ENCODE measurements around the gene PEAK1.

The PEAK1 gene

DNA sequence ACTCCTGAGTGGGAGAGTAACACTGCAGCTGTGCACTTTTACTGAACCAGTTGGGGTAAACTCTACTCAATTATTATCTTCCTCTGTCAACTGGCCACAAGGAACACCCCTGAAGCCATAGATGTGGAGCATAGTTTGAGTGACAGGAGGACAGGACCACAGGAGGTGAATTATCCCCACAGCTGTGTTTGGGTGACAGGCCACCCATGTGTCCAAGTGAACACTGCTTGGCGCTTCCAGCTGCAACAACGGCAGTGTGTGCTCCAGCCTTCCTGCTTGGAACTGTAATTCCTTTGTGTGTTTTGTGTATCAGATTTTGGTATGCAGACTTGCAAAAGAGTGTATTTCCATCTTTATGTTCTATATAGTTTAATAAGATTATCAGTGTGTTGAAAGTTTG lies 328.8 kb downstream of the PEAK1 start:
- no peak overlapping the region for H3K4me3 ChIP-seq (ENCODE audit: low read length)
- TF ChIP-seq ZNF274 (IDR thresholded peaks at IDR 0.05; ENCODE audit: low read depth, low read length): no peak

DNA sequence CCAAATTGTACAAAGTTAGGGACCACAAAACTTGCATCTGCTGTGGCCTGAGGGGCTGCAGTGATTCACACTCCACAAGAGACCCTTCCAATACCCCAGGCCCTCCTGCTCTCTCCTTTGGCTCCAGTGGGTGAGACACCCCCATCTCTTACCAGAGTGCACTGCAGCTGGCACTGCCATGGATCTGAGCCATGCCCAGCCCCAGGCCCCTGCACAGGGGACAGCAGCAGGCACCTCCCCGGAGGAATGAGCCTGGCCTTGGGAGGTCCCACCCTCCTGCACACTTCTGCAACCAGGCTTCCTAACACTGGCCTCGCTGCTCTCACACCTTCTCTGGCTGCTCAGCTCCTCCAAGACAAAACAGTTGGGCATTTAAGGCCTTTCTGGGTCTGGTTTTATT lies 332.7 kb downstream of the PEAK1 start:
- no peak for TF ChIP-seq ZNF274 (IDR thresholded peaks at IDR 0.05; ENCODE audit: low read depth, low read length)
- no peak overlapping the region for H3K4me3 ChIP-seq (ENCODE audit: low read length)

DNA sequence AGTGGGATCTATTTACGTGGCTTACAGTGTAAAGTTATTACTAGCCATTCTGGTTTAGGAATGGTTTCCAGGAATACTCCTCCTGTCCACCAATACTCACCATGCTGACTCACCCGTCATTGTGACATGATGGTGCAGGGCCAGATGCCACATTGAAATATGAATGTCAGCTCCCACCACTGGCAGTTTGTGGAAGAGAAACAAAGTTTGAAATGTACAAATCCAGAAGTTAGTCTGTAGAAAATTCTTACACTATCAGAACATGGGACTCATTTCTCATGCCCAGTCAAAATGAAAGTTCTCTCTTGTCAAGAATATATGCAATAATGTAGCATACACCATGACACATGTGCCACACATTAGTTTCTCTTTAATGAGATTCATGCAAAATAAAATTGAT lies 334.6 kb downstream of the PEAK1 start:
- H3K4me3 ChIP-seq (ENCODE audit: low read length): no peak overlapping the region
- no peak for TF ChIP-seq ZNF274 (IDR thresholded peaks at IDR 0.05; ENCODE audit: low read depth, low read length)

DNA sequence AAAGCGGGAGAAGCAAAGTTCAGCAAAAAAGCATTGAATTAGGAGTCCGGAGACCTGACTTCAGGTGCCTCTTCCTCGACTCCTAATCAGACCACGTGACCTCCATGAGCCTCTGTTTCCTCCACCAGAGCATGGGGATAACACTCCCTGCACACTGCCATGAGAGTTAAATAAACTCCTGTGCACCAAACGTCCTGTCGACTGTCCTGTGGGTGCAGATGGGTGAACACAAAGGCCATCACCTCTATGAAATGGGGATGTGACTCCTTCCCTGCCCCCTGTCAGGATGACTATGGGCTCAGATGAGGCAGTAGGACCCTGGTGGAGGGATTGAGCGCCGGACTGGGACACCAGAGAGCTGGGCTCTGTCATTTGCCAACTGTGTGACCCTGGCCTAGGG lies 335.5 kb downstream of the PEAK1 start:
- no peak overlapping the region for H3K4me3 ChIP-seq (ENCODE audit: low read length)
- TF ChIP-seq ZNF274 (IDR thresholded peaks at IDR 0.05; ENCODE audit: low read depth, low read length): no peak

DNA sequence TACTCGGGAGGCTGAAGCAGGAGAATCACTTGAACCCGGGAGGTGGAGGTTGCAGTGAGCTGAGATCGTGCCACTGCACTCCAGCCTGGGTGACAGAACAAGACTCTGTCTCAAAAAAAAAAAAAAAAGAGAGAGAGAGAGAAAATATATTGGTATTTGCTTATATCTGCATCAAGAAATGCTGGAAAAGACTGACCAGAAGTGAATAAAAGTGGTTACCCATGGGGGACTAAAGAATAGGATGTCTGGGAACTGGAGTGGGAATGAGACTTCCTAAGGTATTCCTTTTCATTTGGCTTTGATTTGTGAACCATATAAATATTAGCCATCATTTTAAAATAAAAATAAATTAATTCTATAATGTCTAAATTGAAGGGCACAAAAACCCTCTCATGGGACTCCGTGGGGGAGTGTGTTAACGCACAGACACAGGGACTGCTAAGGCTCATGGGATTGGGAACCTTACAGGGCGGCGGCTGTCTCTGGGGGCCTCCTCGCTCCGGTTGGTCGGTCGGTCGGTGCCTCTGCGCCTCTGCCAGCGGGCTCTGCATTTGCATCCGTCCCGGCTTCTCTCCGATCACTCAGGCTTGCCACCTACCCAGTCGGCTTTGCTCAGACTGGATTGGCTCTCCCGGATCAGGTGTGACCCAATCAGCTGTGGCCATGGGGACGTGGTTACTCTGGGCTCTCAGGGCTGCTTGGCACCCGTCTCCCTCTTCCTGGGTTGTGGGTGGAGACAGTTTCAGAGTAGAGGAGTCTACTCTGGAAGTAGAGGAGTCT lies 336.3 kb downstream of the PEAK1 start:
- no peak overlapping the region for H3K4me3 ChIP-seq (ENCODE audit: low read length)
- TF ChIP-seq ZNF274 (IDR thresholded peaks at IDR 0.05; ENCODE audit: low read depth, low read length): no peak

DNA sequence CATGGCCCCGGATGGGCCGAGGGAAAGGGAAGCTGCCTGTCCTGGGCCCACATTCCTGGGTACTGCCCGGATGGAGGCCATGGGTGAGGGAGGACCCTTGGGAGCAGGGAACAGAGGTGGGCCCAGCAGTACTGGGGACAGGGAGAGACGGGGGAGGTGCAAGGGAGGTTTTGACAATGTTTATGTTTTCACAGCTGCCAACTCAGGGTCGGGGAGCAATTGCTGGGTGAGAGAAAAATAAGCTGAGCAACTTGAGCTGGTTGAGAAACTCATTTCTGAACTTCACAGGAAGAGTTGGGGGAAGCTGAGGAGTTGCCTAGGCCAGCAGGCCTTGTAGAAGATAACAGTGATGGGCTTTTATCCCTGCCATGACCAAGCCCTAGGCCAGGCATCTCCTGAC lies 337.9 kb downstream of the PEAK1 start:
- H3K4me3 ChIP-seq (ENCODE audit: low read length): no peak overlapping the region
- TF ChIP-seq ZNF274 (IDR thresholded peaks at IDR 0.05; ENCODE audit: low read depth, low read length): no peak

DNA sequence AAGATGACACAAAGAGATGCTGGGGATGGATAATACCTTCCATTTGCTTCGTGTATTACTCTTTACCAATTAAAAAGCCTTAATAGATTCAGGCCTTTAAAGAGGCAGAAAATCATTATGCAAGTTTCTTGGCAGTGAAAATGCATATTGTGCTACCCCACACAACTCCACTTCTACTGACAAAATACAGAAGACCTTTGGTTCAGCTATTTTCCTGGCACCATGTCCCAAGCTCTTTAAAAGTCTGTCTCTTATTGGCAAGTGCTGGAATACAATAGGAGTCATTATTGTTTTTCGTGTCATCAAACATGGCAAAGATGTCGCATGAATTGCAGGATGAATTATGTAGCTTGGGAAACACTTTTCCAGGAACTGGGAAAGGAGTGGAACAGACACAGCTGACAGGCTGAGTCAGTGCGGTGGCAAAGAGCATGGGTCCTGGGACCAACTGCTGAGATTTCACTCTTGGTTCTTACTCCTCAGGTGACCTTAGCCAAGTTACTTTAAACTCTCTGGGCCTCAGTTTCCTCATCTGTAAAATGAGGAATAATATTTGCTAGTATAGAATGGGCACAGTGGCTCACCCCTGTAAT lies 343.5 kb downstream of the PEAK1 start:
- no peak for TF ChIP-seq ZNF274 (IDR thresholded peaks at IDR 0.05; ENCODE audit: low read depth, low read length)
- H3K4me3 ChIP-seq (ENCODE audit: low read length): no peak overlapping the region

DNA sequence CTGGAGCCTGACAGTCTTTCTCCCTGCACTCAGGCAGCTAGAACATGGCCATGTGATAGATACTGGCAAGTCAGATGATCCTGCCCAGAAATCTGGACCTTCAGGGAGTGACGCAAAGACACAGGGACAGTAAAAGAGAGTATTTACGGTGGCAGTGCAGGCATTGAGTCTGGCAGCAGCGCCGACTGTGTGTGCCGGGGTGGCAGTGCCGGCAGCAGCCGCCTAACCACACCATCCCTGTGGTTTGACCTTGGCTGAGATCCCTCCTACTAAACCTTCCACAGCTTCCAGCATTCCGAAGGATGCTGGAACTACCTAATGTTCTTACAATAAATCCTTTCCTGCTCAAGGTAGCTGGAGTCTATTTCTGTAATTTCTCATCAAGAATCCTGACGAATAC lies 344.4 kb downstream of the PEAK1 start:
- no peak overlapping the region for H3K4me3 ChIP-seq (ENCODE audit: low read length)
- TF ChIP-seq ZNF274 (IDR thresholded peaks at IDR 0.05; ENCODE audit: low read depth, low read length): no peak

DNA sequence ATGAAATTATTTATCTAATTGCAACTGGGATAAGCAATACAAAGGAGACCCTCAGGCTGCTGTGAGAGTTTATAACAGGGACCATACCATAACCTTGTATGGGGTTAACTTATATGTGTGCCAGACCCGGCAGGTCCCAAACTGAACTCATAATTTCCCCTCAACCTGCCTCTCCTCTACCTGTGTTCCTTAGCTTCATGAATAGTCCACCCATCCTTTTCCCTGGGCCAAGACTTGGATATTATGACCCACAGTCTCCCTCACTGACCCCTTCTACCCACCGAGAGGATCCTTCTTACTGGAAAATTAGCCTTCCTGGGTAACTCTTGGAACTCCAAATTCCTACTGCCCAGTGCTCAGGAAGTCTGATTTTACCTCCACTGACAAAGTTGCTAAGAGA lies 345.6 kb downstream of the PEAK1 start:
- no peak overlapping the region for H3K4me3 ChIP-seq (ENCODE audit: low read length)
- no peak for TF ChIP-seq ZNF274 (IDR thresholded peaks at IDR 0.05; ENCODE audit: low read depth, low read length)

DNA sequence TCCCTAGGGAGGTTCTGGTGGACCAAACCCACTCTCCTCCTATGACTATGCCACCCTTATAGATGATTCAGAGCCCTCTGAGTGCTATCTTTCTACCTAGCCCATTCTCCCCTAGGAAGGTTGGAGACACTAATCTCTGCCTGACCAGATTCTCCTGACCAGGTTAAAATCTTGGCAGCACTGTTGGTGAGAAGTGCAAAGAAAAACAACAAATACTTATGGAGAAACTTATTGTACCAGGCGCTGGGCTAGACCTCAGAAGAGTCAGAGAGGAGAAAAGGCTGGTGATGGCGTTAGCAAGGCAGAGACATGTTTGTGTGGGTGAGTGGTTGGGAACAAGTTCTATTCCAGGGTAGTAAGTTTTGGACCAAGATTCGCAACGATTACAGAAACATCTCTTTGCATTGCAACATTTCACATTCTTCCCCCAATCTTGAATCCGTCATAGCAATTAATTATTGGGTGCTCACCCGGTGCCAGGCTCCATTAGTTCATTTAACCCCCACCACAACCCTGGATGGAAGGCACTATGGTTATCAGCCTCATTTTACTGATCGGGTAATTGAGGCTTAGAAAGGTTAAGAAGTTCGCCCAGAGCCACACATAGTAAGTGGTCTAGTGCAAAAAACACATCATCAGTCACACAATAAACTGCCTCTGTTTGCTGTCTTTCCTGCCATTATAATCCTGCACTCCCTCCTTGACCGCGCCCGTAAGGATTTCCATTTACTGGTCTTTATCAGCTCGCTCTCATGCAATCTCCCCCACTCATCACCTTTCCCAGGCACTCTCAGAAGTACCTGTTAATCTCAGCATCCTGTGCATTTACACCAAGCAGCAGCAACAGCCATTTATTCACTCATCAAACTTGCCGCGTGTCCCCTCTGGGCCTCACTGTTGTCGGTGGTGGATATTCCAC lies 348.3 kb downstream of the PEAK1 start:
- H3K4me3 ChIP-seq (ENCODE audit: low read length): no peak overlapping the region
- no peak for TF ChIP-seq ZNF274 (IDR thresholded peaks at IDR 0.05; ENCODE audit: low read depth, low read length)

DNA sequence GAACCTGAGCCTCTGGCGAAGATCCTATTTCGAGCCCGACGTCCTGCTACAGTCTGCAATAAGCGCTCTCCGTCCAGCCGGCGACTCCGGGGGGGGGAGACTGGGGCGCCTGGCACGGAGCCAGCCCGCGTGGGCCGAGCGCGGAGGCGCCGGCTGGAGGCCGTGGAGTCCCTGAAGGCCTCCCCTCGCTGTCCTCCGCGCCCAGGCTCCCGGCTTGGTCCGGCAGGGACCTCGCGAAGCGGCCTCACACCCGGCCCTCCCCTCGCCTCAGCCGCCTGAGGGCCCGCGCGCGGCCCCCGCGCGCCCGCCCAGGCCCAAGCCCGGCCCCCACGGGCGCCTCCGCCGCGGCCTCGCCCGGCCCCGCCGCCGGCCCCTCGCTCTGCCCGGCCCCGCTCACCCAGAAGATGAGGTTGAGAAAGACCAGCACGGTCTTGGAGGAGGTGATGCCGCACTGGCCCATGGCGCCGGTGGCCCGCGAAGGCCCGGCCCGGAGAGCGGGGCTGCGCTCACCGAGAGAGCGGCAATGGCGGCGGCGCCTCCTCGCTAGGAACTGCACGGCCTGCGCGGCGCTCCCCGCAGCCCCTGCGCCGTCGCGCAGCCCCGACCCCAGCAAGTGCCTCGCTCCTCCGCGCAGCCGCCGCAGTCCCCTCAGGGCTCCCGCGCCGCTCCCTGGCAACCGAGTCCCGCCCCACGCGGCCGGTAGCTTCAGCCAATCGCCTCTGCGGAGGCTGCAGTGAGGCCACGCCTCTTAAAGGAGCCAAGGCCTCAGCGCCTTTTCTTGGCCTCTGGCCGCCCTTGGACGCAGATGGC lies 349.2 kb downstream of the PEAK1 start, which contains the start of gene TSPAN3:
TSPAN3 (minus strand) TSS at position 615 of the 810 bp plus-strand sequence; CDS start at position 460, 155 bp downstream.
- peak within 1 kb of the TSS; percentile 71 for H3K4me3 ChIP-seq (ENCODE audit: low read length)
- no peak for TF ChIP-seq ZNF274 (IDR thresholded peaks at IDR 0.05; ENCODE audit: low read depth, low read length)

DNA sequence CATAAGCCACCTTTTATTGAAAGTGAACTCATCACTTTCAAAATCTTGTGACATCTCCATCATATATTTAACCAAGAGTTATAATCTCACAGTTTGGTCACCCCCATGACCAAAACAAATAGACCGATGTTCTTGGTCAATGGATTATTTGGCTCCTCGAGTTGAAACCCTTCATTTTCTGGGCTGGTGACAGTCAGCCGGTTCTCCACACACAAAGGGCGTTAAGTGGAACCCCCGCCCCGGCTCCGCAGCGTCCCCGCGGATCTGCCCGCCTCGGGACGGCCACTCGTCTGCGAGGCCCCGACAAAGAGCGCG lies 349.8 kb downstream of the PEAK1 start:
- TF ChIP-seq ZNF274 (IDR thresholded peaks at IDR 0.05; ENCODE audit: low read depth, low read length): no peak
- peak overlapping the region; percentile 71 for H3K4me3 ChIP-seq (ENCODE audit: low read length)

DNA sequence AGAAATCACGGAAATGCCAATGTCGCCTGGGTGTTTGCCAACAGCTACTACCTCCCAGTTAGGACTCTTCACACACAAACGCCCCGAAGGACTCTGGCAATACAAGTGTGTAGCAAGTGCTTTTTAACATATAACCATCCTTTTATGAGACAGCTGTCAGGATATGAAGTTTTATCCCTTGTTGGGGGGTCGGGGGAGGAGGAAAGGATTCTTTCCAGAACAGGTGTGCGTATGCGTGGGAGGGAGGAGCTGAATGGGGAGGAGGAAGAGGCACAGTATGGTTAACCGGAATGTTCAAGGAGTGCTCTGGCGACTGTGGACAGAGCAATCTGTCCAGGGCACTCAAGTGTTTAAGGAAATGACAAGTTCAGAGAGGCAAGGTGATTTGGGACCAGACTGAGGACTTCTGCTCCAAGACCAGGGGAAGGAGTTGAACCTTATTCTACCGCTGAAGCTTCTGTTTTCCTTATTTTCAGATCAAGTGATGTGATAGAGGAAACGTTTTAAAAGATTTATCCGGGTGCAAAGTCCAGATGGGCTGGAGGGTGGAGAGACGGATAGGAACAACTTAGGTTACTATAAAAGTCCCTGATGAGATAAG lies 350.3 kb downstream of the PEAK1 start:
- H3K4me3 ChIP-seq (ENCODE audit: low read length): peak overlapping the region; percentile 71
- no peak for TF ChIP-seq ZNF274 (IDR thresholded peaks at IDR 0.05; ENCODE audit: low read depth, low read length)

Data from GM08714 (cell line).